Common myeloid progenitor, CD34-positive (primary cell): ENCODE results near the gene NEDD9.

Source experiments
- CTCF ChIA-PET: fragments of 350-600 bp; sonication (Branson Sonifier 250); formaldehyde crosslinking; loops from one replicate; lab custom pipeline; 2021; ENCODE audit warnings: antibody characterized with exemption; lab: Charles Lee
- POLR2A ChIA-PET: fragments of 350-600 bp; sonication (Branson Sonifier 250); formaldehyde crosslinking; loops from one replicate; lab custom pipeline; 2021; ENCODE audit warnings: antibody characterized with exemption; lab: Charles Lee
- DNase-seq, 3 donors: peaks; one replicate each; pipeline versions ENCODE4 v3.0.0 to v3.0.0-alpha.2; 2013
- H3K27ac ChIP-seq, 2 experiments: 1 replicate in 1 of 2; 2 replicates in 1 of 2; pipeline ENCODE4 v1.7.0; 2013; ENCODE audit warnings: inconsistent platforms in 2 of 2, low read length in 2 of 2, mild to moderate bottlenecking in 2 of 2, low read depth in 1 of 2, moderate library complexity in 1 of 2; ENCODE audit not compliant: severe bottlenecking in 2 of 2, insufficient read depth in 1 of 2, poor library complexity in 1 of 2
- H3K27me3 ChIP-seq, 5 experiments: replicated peaks in 2 of 5; 1 replicate in 3 of 5; 2 replicates in 2 of 5; pipeline versions ENCODE4 v1.6.1 to v1.7.0; 2013; ENCODE audit warnings: low read length in 4 of 5, mild to moderate bottlenecking in 2 of 5, moderate library complexity in 2 of 5, inconsistent platforms in 1 of 5; ENCODE audit not compliant: insufficient read depth in 5 of 5, control insufficient read depth in 4 of 5
- H3K36me3 ChIP-seq, 4 experiments: 1 replicate in 2 of 4; 2 replicates in 2 of 4; pipeline versions ENCODE4 v1.6.1 to v1.7.0; 2013; ENCODE audit warnings: low read length in 3 of 4, control low read depth in 1 of 4, mild to moderate bottlenecking in 1 of 4; ENCODE audit not compliant: control insufficient read depth in 4 of 4, insufficient read depth in 4 of 4
- H3K4me1 ChIP-seq, 4 experiments: 1 replicate in 3 of 4; 2 replicates in 1 of 4; pipeline versions ENCODE4 v1.6.1 to v1.7.1; 2013; ENCODE audit warnings: low read length in 3 of 4, mild to moderate bottlenecking in 3 of 4, control low read depth in 1 of 4, inconsistent platforms in 1 of 4, moderate library complexity in 1 of 4; ENCODE audit not compliant: control insufficient read depth in 4 of 4, insufficient read depth in 4 of 4; ENCODE audit errors: control extremely low read depth in 1 of 4
- H3K4me3 ChIP-seq, 7 experiments: 1 replicate in 4 of 7; 2 replicates in 3 of 7; pipeline versions ENCODE4 v1.5.1 to v1.7.0; 2013; ENCODE audit warnings: mild to moderate bottlenecking in 7 of 7, low read length in 6 of 7, moderate library complexity in 6 of 7, inconsistent platforms in 2 of 7, low read depth in 2 of 7, control low read depth in 1 of 7; ENCODE audit not compliant: insufficient read depth in 4 of 7, control insufficient read depth in 1 of 7; ENCODE audit errors: extremely low read depth in 1 of 7
- H3K9me3 ChIP-seq, 5 experiments: 1 replicate in 4 of 5; 2 replicates in 1 of 5; pipeline versions ENCODE4 v1.6.1 to v1.7.1; 2013; ENCODE audit warnings: low read length in 4 of 5, mild to moderate bottlenecking in 2 of 5, inconsistent platforms in 1 of 5, low read depth in 1 of 5, moderate library complexity in 1 of 5; ENCODE audit not compliant: control insufficient read depth in 4 of 5, insufficient read depth in 2 of 5; ENCODE audit errors: control extremely low read depth in 1 of 5
- WGBS: methylation state at CpG from one replicate; pipeline ENCODE4 v1.1.5; 2013; ENCODE audit not compliant: insufficient coverage; 5-methylcytosine and 5-hydroxymethylcytosine counted together

NEDD9 gene

DNA sequence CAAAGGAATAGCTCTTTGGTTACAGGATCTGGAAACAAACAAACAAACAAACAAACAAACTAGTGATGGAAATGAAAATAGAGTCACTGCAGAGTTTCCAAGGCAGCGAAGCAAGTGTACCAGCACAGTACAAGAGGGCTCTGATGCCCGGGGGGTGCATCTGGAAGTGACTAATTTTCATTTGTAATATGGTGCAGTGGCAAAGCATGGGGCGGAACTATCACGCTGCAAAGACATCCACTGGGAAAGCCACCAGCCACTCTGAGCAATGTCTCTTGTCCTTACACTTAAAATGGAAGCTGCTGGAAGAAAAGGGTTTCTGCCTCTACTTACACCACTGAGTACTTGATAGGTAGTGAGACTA is 44.4 kb upstream of the NEDD9 start:
- ChIA-PET CTCF (no interaction called here), POLR2A (no interaction called here)
- no peak for DNase-seq
- H3K27me3 ChIP-seq = no peaks in the 10 kb centered on the region
- whole genome bisulfite sequencing = 100% methylated on average over 1 of the region's 4 CpGs
- H3K9me3 ChIP-seq = no peaks in the 10 kb centered on the region
- no peak overlapping the region for H3K4me3 ChIP-seq
- H3K4me1 ChIP-seq = peaks cover 0 to 15% (median 5%) of the 10 kb centered on the region in 4 experiments
- H3K27ac ChIP-seq = no peak overlapping the region
- no peaks in the 10 kb centered on the region for H3K36me3 ChIP-seq

DNA sequence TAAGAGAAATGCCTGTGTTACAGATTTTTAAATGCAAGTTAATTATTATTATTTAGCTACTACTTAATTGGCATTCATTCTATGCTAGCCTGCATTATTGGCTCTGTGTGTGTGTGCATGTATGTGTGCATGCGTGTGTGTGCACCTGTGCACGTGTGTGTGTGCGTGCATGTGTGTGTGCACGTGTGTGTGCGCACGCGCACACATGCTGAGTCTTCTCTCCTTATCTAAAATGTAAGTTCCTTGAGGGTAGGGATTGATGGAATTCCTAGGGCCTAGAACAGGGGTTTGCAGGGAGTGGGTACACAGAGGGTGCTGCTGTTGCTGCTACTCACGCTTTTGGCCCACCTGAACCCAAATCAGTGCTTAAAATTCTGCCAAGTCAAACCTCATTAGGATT is 43.8 kb upstream of the NEDD9 start:
- H3K36me3 ChIP-seq = no peaks in the 10 kb centered on the region
- H3K27me3 ChIP-seq = no peaks in the 10 kb centered on the region
- WGBS = 100% methylated on average over 2 of the region's 8 CpGs
- CTCF ChIA-PET = no interaction called here
- no peaks in the 10 kb centered on the region for H3K9me3 ChIP-seq
- H3K4me1 ChIP-seq = peaks cover 0 to 15% (median 5%) of the 10 kb centered on the region in 4 experiments
- no peak overlapping the region for H3K27ac ChIP-seq
- no peak for DNase-seq
- no peak overlapping the region for H3K4me3 ChIP-seq
- POLR2A ChIA-PET = no interaction called here

DNA sequence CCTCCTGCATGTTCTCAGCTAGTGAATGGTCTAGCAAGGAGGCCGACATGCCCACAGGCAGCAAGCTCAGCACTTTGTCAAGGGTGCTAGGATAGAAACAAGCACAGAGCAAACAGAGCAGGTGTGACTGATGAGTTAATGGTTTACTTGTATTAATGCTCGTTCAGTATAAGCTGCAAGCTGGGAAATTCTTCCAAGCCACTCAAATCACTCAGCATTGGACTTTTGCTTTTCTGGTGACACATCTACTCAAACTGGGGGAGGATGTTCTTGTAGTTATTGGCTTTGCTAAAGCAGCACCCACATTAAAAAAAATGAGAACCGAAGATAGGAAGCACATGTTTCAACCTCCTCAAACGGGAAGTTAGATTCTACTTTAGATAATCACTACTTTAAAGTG is 43.1 kb upstream of the NEDD9 start:
- no peaks in the 10 kb centered on the region for H3K9me3 ChIP-seq
- WGBS = 90% methylated on average over 2 of the region's 4 CpGs
- ChIA-PET CTCF (interaction anchor here (1.0 kb wide), 1 partner anchor 220 kb away, joined by 3 read pairs; no protein-coding TSS in a partner anchor), POLR2A (interaction anchor here (0.7 kb wide), 2 partner anchors 13 to 693 kb away, joined by 3 to 4 read pairs; no protein-coding TSS in a partner anchor)
- no peaks in the 10 kb centered on the region for H3K36me3 ChIP-seq
- no peak overlapping the region for H3K27ac ChIP-seq
- DNase-seq = peak; percentile 14 to 73 (median 64)
- H3K4me1 ChIP-seq = peaks cover 0 to 15% (median 5%) of the 10 kb centered on the region in 4 experiments
- no peak overlapping the region for H3K4me3 ChIP-seq
- H3K27me3 ChIP-seq = no peaks in the 10 kb centered on the region

DNA sequence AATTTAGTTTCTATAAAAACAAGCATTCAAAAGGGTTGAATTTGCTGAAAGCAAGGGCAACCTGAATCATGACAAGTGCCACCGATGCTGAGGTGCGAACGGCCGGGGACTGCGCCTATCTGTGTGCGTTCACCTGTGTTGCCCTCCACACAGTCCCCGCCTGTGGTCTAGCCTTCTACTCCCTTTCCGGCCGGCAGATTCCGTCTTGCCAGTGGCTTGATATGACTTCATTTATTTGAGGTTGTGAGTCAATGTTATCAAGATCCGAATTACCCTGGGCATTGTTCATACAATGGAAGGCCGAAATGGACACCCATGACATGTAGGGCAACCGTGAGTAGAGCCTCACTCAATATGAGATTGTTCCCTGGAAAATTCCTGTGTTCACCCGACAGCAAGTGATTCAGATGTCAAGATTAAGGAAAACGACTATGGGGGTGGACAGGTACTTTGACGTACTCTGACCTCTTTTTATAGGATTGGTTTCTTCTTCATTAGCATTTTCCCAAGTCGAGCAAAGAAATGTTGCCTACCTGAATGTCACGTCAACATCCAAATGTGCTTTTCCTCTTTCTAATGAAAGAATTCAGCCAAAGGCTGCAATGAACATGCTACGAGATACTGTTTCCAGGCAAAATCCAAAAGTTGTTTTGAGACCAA is 41.1 kb upstream of the NEDD9 start:
- ChIA-PET POLR2A (no interaction called here), CTCF (no interaction called here)
- no peaks in the 10 kb centered on the region for H3K36me3 ChIP-seq
- no peaks in the 10 kb centered on the region for H3K27me3 ChIP-seq
- no peak overlapping the region for H3K27ac ChIP-seq
- no peaks in the 10 kb centered on the region for H3K9me3 ChIP-seq
- H3K4me1 ChIP-seq = peaks cover 0 to 15% (median 5%) of the 10 kb centered on the region in 4 experiments
- no peak for DNase-seq
- 98% methylated on average over 18 of the region's 19 CpGs for WGBS
- H3K4me3 ChIP-seq = no peak overlapping the region

DNA sequence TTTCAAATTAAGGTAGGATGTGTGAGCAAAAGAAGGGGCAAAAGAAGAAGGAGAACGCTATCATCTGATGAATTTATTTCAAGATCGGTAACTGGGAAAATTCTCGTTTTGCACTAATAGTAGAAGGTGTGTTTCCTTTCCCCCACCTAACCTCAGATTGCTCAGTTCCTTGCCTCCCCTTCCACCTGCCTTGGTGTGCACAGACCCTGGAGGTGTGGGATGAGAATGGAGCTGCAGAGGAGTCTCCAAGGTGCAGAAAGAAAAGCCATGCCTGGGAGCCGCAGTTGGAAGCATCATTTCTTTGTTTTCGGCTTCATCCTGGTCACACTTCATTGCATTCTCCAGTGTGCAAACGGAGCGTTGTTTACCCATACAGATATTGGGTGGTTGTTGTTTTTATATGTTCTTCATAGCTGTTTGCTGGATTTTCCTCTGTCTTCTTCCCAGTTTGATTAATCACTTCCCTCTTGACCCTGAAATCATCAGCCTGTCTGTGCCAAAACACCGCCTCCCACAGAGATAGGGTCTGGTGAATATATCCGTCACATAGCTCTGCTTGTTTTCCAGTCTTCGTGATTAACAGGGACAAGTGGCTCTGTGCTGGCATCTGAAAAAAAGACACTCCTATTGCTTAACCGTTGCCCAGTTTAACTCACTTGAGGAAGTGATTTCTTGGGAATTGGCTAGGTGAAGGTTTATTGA is 40.2 kb upstream of the NEDD9 start:
- CTCF ChIA-PET = no interaction called here
- 91% methylated on average over 6 of the region's 11 CpGs for WGBS
- Histone ChIP-seq H3K4me3 (no peak overlapping the region), H3K36me3 (no peaks in the 10 kb centered on the region), H3K27ac (no peak overlapping the region), H3K27me3 (no peaks in the 10 kb centered on the region), H3K4me1 (peaks cover 0 to 15% (median 5%) of the 10 kb centered on the region in 4 experiments), H3K9me3 (no peaks in the 10 kb centered on the region)
- POLR2A ChIA-PET = no interaction called here
- no peak for DNase-seq

DNA sequence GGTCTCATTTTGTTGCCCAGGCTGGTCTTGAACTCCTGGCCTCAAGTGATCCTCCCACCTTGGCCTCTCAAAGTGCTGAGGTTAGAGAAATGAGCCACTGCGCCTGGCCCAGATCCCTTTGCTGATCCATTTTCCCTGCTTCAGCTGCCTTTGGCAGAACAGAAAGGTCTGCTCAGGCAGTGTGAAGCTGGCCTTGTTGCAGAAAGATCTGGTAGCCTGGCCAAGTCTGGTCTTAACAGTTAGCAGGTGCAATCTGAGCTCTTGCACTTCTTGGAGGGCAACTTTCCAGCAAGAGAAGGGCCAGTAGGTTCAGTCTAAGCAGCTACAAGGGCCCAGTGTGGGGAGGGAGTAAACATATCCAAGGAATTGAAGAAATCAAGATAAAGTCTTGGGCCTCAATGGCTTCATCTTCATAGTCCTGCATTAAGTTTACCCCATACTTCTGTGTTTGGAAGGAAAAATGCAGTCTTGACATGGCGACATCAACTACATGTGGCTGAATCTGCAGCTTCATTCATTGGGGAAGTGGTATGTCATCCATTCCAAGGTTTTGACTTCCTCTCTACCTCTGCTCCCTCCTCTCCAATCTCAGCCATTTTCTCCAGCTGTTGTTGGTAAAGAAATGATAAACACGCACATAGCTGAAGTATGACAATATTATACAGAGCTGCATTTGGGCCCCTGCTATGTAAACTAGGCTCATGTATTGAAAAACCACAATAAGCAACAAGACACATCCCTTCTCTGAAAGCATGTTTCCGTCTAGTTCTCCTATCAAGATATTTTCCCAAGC is 39.0 kb upstream of the NEDD9 start:
- 90% methylated on average over 2 of the region's 4 CpGs for WGBS
- ChIA-PET CTCF (no interaction called here), POLR2A (no interaction called here)
- H3K36me3 ChIP-seq = no peaks in the 10 kb centered on the region
- no peak overlapping the region for H3K4me3 ChIP-seq
- H3K27me3 ChIP-seq = no peaks in the 10 kb centered on the region
- H3K9me3 ChIP-seq = no peaks in the 10 kb centered on the region
- H3K27ac ChIP-seq = no peak overlapping the region
- DNase-seq = no peak
- peaks cover 0 to 15% (median 5%) of the 10 kb centered on the region in 4 experiments for H3K4me1 ChIP-seq
